Motor neuron (in vitro differentiated cells): ENCODE results near the gene SERINC5. TPM values are rescaled to one million over a fixed set of nuclear protein-coding genes. Genes with fewer than 3 reads are reported as not detected.
A peak's percentile ranks its signal among the peaks of the same experiment; 100 is the strongest.

ENCODE experiments used
- ATAC-seq, 8 experiments: fragments of 200-7000 bp; cut with Tn5 transposase; replicated peaks in 6 of 8; 2 replicates each; pipeline ENCODE4 v1.8.0; 2021; ENCODE audit warnings: mild to moderate bottlenecking in 8 of 8, moderate library complexity in 8 of 8
- H3K27ac ChIP-seq, 2 donors: fragments of 250-450 bp; sonication (Bioruptor Pico); 2 replicates each; pipeline ENCODE4 v1.9.0; 2021; ENCODE audit warnings: antibody characterized with exemption in 2 of 2, mild to moderate bottlenecking in 2 of 2, moderate library complexity in 1 of 2
- H3K4me1 ChIP-seq, 2 donors: fragments of 250-450 bp; sonication (Bioruptor Pico); replicated peaks in 1 of 2; 2 replicates each; pipeline ENCODE4 v1.6.1; 2021; ENCODE audit warnings: antibody characterized with exemption in 2 of 2, mild to moderate bottlenecking in 2 of 2, moderate library complexity in 1 of 2
- H3K4me3 ChIP-seq, 5 donors: fragments of 250-450 bp; sonication (Bioruptor Pico); 2 replicates each; pipeline ENCODE4 v1.9.0; 2021; ENCODE audit warnings: antibody characterized with exemption in 5 of 5, mild to moderate bottlenecking in 5 of 5, moderate library complexity in 4 of 5
- WGBS, 10 experiments: fragments of 450-650 bp; shearing (Covaris generic); methylation state at CpG; one replicate each; pipeline ENCODE4 v1.0.0; 2022; 5-methylcytosine and 5-hydroxymethylcytosine counted together
- in situ Hi-C, 9 experiments: fragments of 400-800 bp; cut with MboI; loops; one replicate each; pipeline ENCODE4 v1.15.0; 2021; ENCODE audit warnings: low sequenced_read_pairs in 9 of 9, low pct_unique_long_range_greater_than_20kb in 2 of 9; ENCODE audit not compliant: unreplicated experiment in 9 of 9
- total RNA-seq, 8 experiments: library from RNA; unstranded; fragments of 300-600 nt; gene quantifications; 2 replicates each; pipeline versions ENCODE4 v1.2.3 to v1.2.4, GENCODE V29; 2022

Gene SERINC5
- total RNA-seq, 8 experiments from 2014 or later = 6.5 to 16.5 (median 8.1) TPM

GRCh38 chr5:80251636-80252035 is 4.2 kb downstream of the SERINC5 start:
- H3K4me3 ChIP-seq = no peak overlapping the region
- in situ Hi-C loops = loop anchor here in 2 of 9 experiments (25.0 kb wide), 2 partner anchors 139 to 164 kb away; no protein-coding TSS in a partner anchor
- no peak overlapping the region for H3K27ac ChIP-seq
- ATAC-seq = no peak
- 50 to 100% (median 94%) methylated on average over 1 to 6 of the region's 8 CpGs; no CpG with 5 or more reads in 1 of the 10 experiments for WGBS, 10 experiments
- peaks cover 22 to 25% of the 10 kb centered on the region in 2 donors for H3K4me1 ChIP-seq

GRCh38 chr5:80250801-80251200 is 5.0 kb downstream of the SERINC5 start:
- no peak for ATAC-seq
- in situ Hi-C loops = loop anchor here in 2 of 9 experiments (25.0 kb wide), 2 partner anchors 138 to 164 kb away; no protein-coding TSS in a partner anchor
- no peak overlapping the region for H3K27ac ChIP-seq
- H3K4me1 ChIP-seq = peaks cover 30 to 32% of the 10 kb centered on the region in 2 donors
- 56 to 100% (median 80%) methylated on average over 1 to 6 of the region's 7 CpGs; no CpG with 5 or more reads in 1 of the 10 experiments for WGBS, 10 experiments
- no peak overlapping the region for H3K4me3 ChIP-seq

- Histone ChIP-seq H3K27ac (no peak overlapping the region), H3K4me3 (no peak overlapping the region), H3K4me1 (peaks cover 32 to 36% of the 10 kb centered on the region in 2 donors)
- 40 to 100% (median 83%) methylated on average over 1 of the region's 1 CpG; no CpG with 5 or more reads in 4 of the 10 experiments for WGBS, 10 experiments
- in situ Hi-C loops = loop anchor here in 2 of 9 experiments (25.0 kb wide), 2 partner anchors 138 to 163 kb away; no protein-coding TSS in a partner anchor
- no peak for ATAC-seq
These were observed 5.9 kb downstream of the SERINC5 start for GRCh38 chr5:80249901-80250300.

DNA sequence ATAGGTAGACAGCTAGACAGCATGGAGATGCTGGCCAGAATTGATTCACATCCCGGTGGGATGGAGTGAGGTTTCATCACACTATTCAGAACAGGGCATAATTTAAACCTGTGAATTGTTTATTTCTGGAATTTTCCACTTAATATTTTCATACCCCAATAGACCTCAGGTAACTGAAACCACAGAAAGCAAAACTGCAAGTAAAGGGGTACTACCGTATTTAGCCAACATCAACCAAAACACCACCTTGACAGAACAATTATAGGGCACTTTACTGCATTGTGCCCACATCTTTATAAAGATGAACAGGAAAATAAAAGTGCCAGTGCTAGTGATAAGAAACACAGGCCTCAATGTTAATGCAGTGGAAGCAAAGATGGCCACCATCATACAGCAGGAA is 7.5 kb downstream of the SERINC5 start:
- peaks cover 22 to 23% of the 10 kb centered on the region in 2 donors for H3K4me1 ChIP-seq
- WGBS, 10 experiments = 96 to 100% (median 100%) methylated on average over 1 to 2 of the region's 2 CpGs; no CpG with 5 or more reads in 4 of the 10 experiments
- no peak for ATAC-seq
- in situ Hi-C loops = no loop called here
- H3K27ac ChIP-seq = no peak overlapping the region
- no peak overlapping the region for H3K4me3 ChIP-seq

DNA sequence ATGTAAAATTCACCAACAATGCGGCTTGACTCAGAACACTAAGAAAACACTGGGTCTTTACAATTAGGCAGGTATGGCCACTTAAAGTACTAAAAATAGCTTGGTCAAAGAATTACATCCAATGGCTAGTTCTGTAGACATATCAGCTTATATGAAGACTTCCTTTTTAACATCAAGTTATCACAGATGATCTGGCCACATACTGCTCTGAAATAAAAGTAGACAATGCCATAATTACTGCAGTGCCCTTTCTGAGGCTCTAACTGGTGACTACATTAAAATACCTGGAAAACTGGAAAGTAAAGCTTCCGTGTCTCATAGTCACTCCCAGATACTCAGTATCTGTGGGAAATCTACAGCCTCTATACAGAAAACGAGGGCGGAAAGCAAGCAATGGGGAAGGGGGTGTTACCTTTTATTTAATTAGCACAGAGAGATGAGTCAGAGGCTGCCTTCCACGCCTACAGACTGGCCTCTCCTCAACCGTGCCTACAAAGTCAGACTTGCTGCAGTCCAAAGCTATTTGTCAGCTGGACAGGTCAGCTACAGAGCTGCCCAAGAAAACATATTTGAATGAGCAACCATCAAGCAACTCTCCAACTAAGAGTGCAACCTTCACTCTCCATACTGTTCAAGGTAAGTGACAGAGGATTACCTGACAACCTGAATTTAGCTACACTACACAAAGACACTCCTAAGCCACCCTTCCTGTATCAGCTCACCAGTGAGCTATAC is 8.7 kb downstream of the SERINC5 start:
- in situ Hi-C loops = no loop called here

GRCh38 chr5:80246001-80246758 is 9.7 kb downstream of the SERINC5 start:
- H3K4me3 ChIP-seq = no peak overlapping the region
- WGBS, 10 experiments = 9 to 80% (median 62%) methylated on average over 1 to 2 of the region's 2 CpGs; no CpG with 5 or more reads in 2 of the 10 experiments
- in situ Hi-C loops = no loop called here
- no peak for ATAC-seq
- peaks cover 21 to 22% of the 10 kb centered on the region in 2 donors for H3K4me1 ChIP-seq
- peak overlapping the region in 1 of 2 donors; percentile 48 for H3K27ac ChIP-seq

More for the DNA sequence above, 8.7 kb downstream of the SERINC5 start:
- peak; percentile 96 to 99 (median 99) for ATAC-seq
- Histone ChIP-seq H3K4me3 (peak overlapping the region in 3 of 5 donors; percentile 14 to 26 (median 24)), H3K27ac (peak overlapping the region; percentile 6 to 48), H3K4me1 (peaks cover 21 to 22% of the 10 kb centered on the region in 2 donors)
- 2 to 50% (median 20%) methylated on average over 1 to 5 of the region's 6 CpGs; no CpG with 5 or more reads in 2 of the 10 experiments for WGBS, 10 experiments

DNA sequence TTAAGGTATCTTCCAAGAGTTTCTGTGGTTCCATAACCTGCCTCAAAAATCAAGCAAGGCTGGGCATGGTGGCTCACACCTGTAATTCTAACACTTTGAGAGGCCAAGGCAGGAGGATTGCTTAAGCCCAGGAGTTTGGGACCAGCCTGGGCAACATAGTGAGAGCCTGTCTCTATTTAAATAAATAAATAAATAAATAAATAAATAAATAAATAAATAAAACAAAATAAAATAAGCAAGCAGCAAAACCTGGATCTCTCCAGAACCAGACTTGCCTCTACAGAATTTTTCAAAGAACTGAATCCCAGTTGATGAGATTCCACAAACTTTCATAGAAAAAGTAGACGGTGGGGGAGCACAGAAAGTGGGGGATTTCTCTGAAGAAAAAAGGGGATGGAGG is 12.3 kb downstream of the SERINC5 start:
- WGBS, 10 experiments = 71 to 100% (median 93%) methylated on average over 1 of the region's 1 CpG; no CpG with 5 or more reads in 4 of the 10 experiments
- Histone ChIP-seq H3K4me1 (peaks cover 22 to 35% of the 10 kb centered on the region in 2 donors), H3K27ac (no peak overlapping the region), H3K4me3 (no peak overlapping the region)
- in situ Hi-C loops = no loop called here
- no peak for ATAC-seq

GRCh38 chr5:80242849-80243248 is 13.0 kb downstream of the SERINC5 start:
- in situ Hi-C loops = no loop called here
- H3K4me3 ChIP-seq = no peak overlapping the region
- ATAC-seq = no peak
- no peak overlapping the region for H3K27ac ChIP-seq
- peaks cover 25 to 35% of the 10 kb centered on the region in 2 donors for H3K4me1 ChIP-seq
- 60 to 100% (median 100%) methylated on average over 1 to 3 of the region's 3 CpGs; no CpG with 5 or more reads in 5 of the 10 experiments for WGBS, 10 experiments

DNA sequence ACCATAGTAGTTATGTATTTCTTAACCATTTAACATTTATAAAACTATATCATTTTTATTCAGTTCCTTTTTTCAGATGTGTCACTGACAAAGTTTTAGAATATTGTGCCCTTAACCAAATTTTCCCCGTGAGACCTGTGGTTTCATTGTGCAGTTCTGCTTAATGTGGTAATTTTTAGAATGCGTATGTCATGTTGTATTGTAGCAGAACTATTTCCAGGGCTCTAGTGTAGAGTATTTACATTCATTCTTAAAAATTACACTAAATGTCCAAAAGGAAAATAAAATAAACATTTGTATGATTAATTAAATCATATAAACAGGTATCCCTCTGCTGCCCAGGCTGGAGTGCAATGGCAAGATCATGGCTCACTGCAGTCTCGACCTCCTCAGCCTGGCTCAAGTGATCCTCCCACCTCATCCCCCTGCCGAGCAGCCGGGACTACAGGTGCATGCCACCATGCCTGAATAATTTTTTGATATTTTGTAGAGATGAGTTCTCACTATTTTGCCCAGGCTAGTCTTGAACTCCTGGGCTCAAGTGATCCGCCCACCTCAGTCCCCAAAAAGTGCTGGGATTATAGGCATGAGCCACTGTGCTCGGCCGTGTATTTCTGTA is 15.4 kb downstream of the SERINC5 start:
- H3K27ac ChIP-seq = no peak overlapping the region
- WGBS, 10 experiments = 89 to 100% (median 97%) methylated on average over 1 to 8 of the region's 8 CpGs; no CpG with 5 or more reads in 1 of the 10 experiments

GRCh38 chr5:80239680-80240367 is 16.0 kb downstream of the SERINC5 start:
- no peak for ATAC-seq
- H3K4me1 ChIP-seq = peaks cover 3 to 13% of the 10 kb centered on the region in 2 donors
- H3K4me3 ChIP-seq = no peak overlapping the region
- no peak overlapping the region for H3K27ac ChIP-seq
- in situ Hi-C loops = no loop called here
- 28 to 100% (median 92%) methylated on average over 1 to 4 of the region's 4 CpGs for WGBS, 10 experiments

More for the DNA sequence above, 15.4 kb downstream of the SERINC5 start:
- Histone ChIP-seq H3K4me1 (peaks cover 3 to 14% of the 10 kb centered on the region in 2 donors), H3K4me3 (no peak overlapping the region)
- no peak for ATAC-seq
- in situ Hi-C loops = no loop called here

DNA sequence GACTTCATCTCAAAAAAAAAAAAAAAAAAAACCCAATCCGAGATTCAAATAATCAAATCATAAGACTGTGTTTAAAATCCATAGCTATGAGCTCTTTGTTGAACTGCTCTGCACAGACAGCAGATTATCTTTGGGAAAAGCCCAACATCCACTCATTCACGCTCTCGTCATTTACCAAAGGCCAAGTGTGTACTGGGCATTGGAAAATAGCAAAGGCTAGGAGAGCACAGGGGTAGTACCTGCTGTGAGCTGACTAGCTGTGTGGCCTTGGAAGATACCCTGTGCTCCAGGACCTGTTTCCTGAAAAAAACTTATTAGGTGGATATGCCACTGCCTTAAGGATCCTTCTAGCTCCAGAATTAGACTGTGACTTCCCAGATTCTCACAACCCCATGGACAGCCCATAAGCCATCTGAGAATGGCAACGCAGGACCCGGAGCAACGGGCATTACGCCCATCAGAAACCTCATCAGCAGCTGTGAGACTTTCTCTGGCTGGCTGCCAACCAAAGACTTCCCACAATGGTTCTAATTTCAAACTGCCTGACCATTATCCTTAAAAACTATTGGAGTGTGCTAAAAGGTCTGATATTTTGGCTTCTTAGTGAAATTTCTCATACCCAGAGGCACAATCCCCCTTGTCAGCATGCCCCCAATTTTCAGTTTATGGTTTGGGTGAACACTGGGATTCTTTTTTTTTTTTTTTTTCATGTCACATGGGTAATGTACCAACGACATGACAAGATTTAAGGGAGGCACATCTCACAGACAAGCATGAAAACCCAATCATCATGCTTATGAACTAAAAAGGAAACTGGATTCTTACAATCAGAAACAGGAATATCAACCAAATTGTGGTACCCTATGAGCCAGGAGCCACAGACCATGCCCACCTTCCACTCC is 16.8 kb downstream of the SERINC5 start:
- 7 to 100% (median 75%) methylated on average over 1 to 7 of the region's 8 CpGs; no CpG with 5 or more reads in 2 of the 10 experiments for WGBS, 10 experiments
- Histone ChIP-seq H3K4me1 (peaks cover 3 to 13% of the 10 kb centered on the region in 2 donors), H3K4me3 (no peak overlapping the region), H3K27ac (no peak overlapping the region)
- ATAC-seq = peak in 6 of 8 experiments; percentile 17 to 71 (median 32)
- in situ Hi-C loops = no loop called here
